HG02885 (cell line): Measurements from ENCODE around the gene RAB27B.

Experiments used
- ATAC-seq: cut with Tn5 transposase; IDR thresholded peaks from one replicate; pipeline ENCODE4 v1.9.1; 2021; ENCODE audit warnings: mild to moderate bottlenecking; ENCODE audit not compliant: unreplicated experiment, poor library complexity

RAB27B gene

GRCh38 chr18:54905629-54906028 lies 77.4 kb downstream of the RAB27B start:
- no peak for ATAC-seq

DNA sequence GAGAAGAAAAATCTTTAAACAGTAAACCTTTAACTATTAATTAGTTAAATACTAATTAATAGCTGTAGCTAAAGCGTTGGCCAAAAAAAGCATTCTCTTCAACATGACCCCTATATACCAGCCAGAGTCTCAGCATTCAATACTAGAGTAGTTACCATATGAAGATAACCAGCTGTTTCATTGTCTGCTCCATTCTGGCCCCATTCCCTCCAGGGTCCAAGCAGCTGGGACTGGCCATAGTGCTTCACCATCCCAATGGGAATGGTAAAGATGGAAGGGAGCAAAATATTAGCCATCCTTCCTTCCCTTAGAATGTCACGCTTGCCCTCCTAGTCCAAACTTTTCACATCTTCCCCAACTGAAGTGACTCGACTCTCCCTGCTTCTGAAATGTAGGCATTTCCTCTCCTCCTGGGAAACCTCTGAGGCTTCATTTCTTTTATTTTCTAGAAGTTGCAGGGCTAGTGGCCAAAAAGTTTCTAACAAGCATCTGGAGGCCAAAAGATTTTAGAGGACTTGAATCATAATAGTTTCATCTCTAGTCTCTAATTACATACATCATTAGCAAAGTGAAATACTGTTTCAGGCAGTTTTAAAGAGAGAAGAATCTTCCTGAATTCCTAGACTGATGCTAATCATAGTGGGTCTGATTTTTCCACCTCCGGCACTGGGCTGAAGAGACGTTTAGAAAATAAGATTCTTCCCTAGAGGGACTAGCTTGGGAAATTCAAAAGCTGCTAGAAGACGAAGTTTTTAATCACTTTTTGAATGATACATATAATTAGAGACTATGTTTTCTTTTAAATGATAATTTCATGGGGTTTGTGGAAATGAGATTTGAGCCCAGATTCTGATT lies 78.3 kb downstream of the RAB27B start:
- no peak for ATAC-seq

GRCh38 chr18:54909538-54909937 lies 81.3 kb downstream of the RAB27B start:
- ATAC-seq, result no peak

DNA sequence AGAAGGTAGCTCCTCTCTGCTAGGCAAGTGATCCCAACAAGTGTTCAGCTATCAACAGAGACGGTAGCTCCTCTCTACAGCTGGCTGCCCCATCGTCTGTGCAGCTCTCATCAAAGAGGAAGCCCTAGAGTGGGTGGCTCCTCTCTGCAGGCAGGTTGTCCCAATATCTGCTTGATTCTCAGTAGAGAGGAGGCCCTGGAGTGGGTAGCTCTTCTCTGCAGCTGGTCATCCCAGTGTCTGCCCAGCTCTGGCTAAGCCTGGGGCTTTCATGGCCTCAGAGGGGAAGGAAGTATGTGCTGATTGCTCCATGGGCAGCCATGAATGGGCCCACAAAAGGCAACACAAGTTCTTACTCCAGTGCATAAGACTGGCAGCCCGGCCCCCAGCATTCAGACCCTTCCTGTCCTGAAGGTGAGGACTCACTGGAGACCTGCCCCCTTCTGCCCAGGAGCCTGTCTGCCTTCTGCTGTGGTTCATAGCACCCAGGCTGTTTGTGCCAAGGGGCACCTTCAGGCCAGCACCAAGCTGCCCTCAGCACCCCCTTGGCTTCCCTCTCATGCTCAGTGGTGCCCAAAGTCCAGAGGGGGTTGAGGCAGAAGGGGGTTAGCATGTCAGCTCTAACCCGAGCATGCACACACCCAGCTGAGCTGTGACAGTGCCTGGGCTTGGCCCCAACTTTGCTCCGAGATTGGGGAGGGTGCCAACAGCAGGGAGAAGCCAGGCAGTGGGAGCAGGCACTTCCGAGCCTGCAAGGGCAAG lies 82.1 kb downstream of the RAB27B start:
- no peak for ATAC-seq

DNA sequence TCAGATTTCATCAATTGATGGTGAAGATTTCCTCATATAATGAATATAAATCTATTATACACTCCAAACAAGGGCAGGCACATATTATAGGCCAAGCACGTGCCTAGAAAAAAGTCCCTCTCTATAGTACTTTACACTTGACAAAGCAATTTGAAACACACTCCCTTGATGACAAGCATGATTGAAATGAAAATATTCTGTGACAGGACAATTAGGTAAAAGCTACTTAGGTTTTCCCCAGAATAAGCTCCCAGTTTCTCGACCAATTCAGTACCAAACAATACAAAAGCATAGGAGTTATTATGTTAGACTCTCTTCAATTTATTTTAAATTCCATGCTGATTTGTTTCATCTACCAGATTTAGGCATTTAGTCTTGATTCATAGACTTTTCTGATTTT lies 83.3 kb downstream of the RAB27B start:
- ATAC-seq, result no peak

DNA sequence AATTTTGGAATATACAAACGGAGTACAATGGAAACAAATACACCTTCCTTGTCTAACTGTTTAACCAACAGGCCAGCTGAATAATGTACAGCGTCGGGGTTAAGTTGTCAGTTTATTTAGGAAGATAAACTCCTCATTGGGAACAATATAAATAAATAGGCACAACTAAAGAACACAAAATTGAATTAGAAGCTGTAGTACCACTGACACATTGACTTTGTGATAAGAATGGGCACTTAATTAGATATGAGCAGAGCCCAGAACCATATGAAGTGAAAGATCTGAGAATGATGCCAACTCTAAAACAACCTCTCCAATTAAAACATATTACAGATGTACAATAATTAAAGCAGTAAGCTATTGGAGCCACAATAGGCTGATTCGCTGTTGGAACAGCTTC lies 86.5 kb downstream of the RAB27B start:
- ATAC-seq, result no peak

- no peak for ATAC-seq
Measured at GRCh38 chr18:54916507-54916906, 88.2 kb downstream of the RAB27B start.

DNA sequence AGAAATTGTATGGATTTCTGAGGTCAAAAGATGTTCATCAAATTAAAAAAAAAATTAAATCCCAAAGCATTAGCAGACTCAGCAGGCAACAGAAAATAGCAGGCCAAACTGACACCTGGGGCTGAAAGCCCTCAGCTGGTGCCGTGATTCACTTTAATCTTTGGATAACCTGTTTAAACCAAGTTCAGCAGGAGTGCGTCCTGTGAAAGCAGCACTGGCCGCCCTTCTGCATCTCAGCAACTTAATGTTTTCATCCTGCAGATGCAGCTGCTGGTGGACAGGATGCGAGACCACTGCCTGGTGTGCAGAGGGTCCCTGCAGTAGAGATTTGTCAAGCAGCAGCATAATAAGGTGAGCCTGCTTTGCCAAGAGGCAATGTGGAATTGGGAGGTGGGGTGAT lies 89.8 kb downstream of the RAB27B start:
- no peak for ATAC-seq

- ATAC-seq, result no peak
Measured at GRCh38 chr18:54919412-54919811, 91.1 kb downstream of the RAB27B start.

DNA sequence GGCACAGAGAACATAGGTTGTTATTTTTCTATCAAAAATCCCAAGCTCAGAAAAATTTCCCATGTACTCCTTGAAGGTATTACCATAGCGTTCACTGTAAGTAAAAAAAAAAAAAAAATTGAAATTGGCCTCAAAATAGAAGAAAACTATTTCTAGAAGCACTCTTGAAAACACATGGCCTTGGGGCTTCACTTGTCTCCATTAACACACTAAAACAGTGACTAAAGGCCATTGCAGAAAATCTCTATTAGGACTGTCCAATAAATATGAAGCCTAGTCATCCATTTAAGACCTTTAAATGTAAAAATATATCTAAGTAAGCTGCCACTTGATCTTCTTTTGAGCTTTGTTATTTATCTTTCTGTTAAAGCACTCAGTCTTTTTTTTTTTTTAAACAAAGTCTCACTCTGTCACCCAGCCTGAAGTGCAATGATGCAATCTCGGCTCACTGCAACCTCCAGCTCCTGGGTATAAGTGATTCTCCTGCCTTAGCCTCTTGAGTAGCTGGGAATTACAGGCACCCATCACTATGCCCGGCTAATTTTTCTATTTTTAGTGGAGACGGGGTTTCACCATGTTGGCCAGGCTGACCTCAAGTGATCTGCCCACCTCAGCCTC lies 95.2 kb downstream of the RAB27B start:
- no peak for ATAC-seq

DNA sequence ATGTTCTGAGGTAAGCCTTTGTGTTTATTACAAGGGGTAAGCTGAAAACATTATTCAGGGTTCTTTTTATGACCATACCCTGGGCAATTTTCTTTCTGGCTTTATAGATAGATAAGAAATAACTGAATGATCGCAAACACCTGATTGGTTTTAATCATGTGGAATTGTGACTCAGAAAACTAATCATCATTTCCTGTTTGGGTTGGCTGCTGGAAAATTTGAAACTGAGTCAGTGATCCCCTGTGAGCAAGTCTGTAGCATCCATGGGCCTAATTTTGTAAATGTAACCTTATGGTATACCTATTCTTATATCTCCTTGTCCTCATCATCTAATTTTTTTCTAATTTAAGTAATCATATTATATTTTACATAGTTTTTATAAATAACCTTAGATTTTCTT lies 96.7 kb downstream of the RAB27B start:
- ATAC-seq, result no peak

DNA sequence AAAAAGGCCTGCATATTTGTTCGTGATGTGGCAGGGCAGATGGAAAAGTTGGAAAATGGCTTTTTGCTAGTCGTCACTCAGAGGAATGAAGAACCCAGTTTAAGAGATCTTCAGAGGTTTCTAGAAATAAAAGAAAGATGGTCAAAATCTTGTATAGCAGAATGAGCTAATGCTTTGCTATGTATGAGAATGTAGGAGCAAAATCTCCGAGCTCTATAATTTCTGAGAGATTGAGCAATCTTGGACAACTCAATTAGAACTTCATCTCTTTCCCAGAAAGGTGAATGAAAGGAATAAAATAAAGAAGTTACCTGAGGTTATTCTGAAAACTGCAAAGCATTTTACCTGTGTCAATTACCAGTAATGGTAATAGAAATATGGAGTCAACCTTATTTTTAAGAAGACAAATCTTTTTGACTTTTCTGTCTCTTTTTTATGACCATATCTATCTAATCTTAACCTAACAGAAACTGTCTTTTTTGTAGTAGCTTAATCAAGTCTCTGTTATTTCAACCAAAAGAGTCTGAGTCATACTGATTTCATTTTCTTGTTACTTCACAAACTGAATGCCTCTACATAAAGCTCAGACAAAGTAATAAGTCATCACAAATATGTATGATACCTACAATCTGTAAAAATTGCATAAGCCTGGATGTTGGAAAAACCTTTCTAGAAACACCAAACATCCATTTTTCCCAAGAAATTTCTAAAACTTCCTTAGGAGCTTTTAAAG lies 98.5 kb downstream of the RAB27B start:
- no peak for ATAC-seq

- ATAC-seq, result no peak
Measured at GRCh38 chr18:54928236-54928635, 100.0 kb downstream of the RAB27B start.

DNA sequence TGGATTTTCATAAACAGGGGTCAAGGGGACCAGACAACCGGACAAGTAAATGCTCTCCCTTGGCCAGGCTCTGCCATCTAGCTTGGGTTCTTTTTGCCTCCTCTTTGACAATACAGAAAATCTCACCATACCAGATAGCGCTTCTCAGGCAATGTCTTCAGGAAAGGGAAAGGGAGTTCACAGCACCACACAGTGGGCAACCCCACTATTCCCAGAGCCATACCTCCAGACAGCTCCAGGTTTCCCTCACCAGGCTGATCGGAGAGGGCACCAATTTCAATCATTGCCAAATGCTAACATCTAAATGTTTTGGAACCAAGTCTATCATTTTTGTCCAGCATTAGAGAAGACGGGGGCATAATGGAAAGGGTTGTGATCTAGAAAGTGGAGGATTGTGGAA lies 102.9 kb downstream of the RAB27B start:
- no peak for ATAC-seq

DNA sequence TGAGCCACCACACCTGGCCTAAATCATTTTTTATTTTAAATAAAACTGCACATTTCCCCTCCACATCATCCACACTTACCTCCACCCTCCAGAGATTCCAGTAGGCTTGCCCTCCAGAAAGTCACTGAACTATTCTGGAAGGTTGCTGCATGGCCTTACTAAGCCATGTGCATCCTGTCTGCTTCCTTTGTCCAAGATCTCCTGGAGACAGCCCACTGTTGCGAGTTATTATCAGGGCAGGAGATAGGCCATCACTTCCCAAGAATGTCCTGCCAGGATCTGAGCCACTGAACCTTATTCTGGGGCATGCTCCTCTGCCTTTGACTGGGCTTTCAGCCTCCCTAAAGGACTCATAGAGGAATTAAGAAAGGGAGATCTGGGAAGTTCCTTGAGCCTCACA lies 104.2 kb downstream of the RAB27B start:
- no peak for ATAC-seq

DNA sequence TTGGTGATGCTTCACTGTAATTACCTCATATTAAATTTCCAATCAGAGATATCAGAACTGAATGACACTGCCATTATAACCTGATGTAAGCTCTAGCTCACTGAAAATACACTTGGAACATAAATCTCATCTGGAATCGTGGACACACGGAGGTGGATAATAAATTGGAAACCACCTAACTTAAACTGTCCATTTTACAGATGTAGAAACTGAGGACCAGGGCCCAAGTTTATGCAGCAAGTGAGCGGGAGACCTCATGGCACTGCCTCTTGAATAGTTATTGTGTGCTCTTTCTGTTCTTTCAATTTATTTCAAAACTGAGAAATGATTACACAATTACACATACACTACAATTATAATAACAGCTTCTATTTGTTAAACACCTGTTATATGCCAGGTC lies 110.2 kb downstream of the RAB27B start:
- ATAC-seq, result no peak

DNA sequence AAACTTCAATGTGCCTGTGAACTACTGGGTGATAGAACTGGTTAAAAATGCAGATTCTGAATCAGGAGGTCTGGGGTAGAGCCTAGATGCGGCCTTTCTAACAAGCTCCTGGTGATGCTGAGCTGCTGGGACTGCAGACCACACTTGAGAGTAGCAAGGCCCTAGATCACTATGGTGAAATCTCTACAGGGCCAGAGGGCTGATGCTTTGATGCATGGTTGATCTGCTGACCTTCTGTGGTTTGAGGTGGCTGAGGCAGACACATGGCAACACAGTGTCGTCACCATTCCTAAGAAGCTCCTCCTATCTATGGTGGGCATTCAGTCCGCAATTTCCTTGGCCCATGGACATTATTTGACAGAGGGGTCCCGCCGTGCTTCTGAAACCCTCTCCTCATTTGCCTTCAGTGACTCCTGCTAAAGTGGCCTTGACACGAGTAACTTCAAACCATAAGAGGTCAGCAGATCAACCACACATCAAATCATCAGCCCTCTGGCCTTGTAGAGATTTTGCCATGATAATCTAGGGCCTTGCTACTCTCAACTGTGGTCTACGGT lies 111.2 kb downstream of the RAB27B start:
- ATAC-seq, result no peak

DNA sequence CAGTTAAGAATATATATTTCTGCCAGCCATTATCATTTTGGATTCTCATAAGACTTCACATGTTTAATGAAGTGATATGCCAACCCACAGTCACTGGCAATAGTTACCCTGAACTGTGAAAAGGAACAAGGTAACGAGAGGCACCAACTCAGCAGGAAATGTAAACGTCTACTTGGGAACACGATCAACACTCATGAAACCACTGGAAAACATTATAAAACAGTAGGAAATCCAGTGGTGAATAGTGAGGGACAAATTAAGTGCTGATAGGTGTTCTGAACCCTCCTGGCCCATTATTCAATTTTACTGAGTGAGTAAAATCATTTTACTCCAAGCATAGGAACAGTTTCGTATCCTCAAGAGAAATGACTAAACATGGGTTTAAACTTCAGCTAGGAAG lies 113.9 kb downstream of the RAB27B start:
- ATAC-seq, result no peak

DNA sequence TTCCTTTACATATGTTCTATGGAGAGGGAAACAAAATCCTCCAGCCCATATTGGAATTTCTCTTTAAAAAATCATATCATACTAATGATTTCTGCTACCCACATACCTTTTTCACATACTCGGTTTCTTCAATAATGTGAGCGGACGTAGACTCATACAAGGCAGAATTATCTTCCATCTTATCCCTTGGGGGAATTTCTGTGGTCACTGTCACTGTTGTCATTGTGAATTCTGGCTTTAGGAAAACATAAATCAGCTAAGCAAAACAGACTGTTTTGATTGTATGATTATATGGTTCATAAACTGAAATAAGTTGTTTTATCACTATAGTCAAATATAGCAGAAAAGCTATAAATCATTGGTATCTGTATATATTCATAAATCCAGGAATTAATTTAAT lies 114.3 kb downstream of the RAB27B start:
- ATAC-seq, result no peak
